Measurements from ENCODE around the gene HMGXB4. TPM values are rescaled to one million over a fixed set of nuclear protein-coding genes. Genes with fewer than 3 reads are reported as not detected.

HMGXB4 gene
- total and polyA plus RNA-seq, 2 of the 8 experiments (the other 6 are each of a cell fraction or from before 2014, with no cell fraction given) = 20.9 to 41.3 TPM

GRCh38 chr22:35220221-35220620, 37.1 kb upstream of the HMGXB4 start:
- no peaks in the 10 kb centered on the region for H3K79me2 ChIP-seq (ENCODE audit: control insufficient read depth in 1 of 2, insufficient read depth in 2 of 2, low read length in 2 of 2)
- no peak overlapping the region for H2AFZ ChIP-seq (ENCODE audit: low read length)
- no peak overlapping the region for H3K18ac ChIP-seq (ENCODE audit: extremely low read depth, low read length)
- CTCF ChIA-PET (ENCODE audit: partially characterized antibody) = interaction anchor here (0.9 to 2.3 kb wide), 6 partner anchors 9 to 197 kb away, joined by 3 to 12 read pairs (median 4); no protein-coding TSS in a partner anchor
- H2BK120ac ChIP-seq (replicated peaks; ENCODE audit: low read depth, low read length) = no peak overlapping the region
- H3K23me2 ChIP-seq (ENCODE audit: low read depth, low read length) = no peaks in the 10 kb centered on the region
- H3K27ac ChIP-seq (ENCODE audit: low read depth, low read length) = no peak overlapping the region
- H2AK5ac ChIP-seq (ENCODE audit: low read depth, low read length) = no peak overlapping the region
- no peak overlapping the region for H3K14ac ChIP-seq (ENCODE audit: insufficient read length)
- no peaks in the 10 kb centered on the region for H4K20me1 ChIP-seq (replicated peaks in 1 of 2; ENCODE audit: control insufficient read depth in 1 of 2, insufficient read depth in 2 of 2, low read length in 2 of 2)
- no peak overlapping the region for H3K4me2 ChIP-seq (ENCODE audit: insufficient read depth in 1 of 2, low read depth in 2 of 2, low read length in 2 of 2)
- H2BK20ac ChIP-seq (ENCODE audit: low read length) = no peak overlapping the region
- no peaks in the 10 kb centered on the region for H3K36me3 ChIP-seq (ENCODE audit: control insufficient read depth in 2 of 4, insufficient read depth in 4 of 4, low read length in 3 of 4)
- no peak overlapping the region for H2BK15ac ChIP-seq (ENCODE audit: low read length)
- H3K23ac ChIP-seq (ENCODE audit: insufficient read length) = no peak overlapping the region
- no peak overlapping the region for H4K91ac ChIP-seq (replicated peaks; ENCODE audit: insufficient read length, low read length)
- H3K27me3 ChIP-seq (replicated peaks in 1 of 4; ENCODE audit: control insufficient read depth in 3 of 4, extremely low read depth in 1 of 4, insufficient read depth in 3 of 4, low read length in 3 of 4) = no peaks in the 10 kb centered on the region; a peak in 1 of 7 replicates
- POLR2A ChIA-PET (ENCODE audit: partially characterized antibody) = interaction anchor here (0.9 kb wide), 1 partner anchor 32 kb away, joined by 3 read pairs; no protein-coding TSS in a partner anchor
- DNase-seq (ENCODE audit: low read depth in 1 of 2, low spot score in 2 of 2) (no peak), FAIRE-seq (no peak)
- no peak overlapping the region for H4K5ac ChIP-seq (ENCODE audit: insufficient read length, low read depth, low read length)
- H3K79me1 ChIP-seq (ENCODE audit: low read depth, low read length) = no peaks in the 10 kb centered on the region
- H3K56ac ChIP-seq (replicated peaks; ENCODE audit: insufficient read length, low read depth, low read length) = no peak overlapping the region
- no peak overlapping the region for H2BK5ac ChIP-seq (ENCODE audit: low read depth, low read length)
- no peaks in the 10 kb centered on the region for H3K9me3 ChIP-seq (ENCODE audit: insufficient read depth in 2 of 2, low read depth in 1 of 2, low read length in 1 of 2)
- WGBS, 2 experiments (ENCODE audit: extremely low coverage in 1 of 2, insufficient coverage in 1 of 2, insufficient read length in 1 of 2, insufficient replicate concordance in 2 of 2, low coverage in 1 of 2, low lambda C conversion rate in 2 of 2, missing lambda C conversion rate in 1 of 2) = 90% methylated on average over 2 of the region's 2 CpGs; no CpG with 5 or more reads in 1 of the 2 experiments
- no peak overlapping the region for H3K4me3 ChIP-seq (ENCODE audit: extremely low read depth in 1 of 4, insufficient read depth in 2 of 4, low read depth in 3 of 4, low read length in 4 of 4)
- H2BK12ac ChIP-seq (ENCODE audit: low read depth, low read length) = no peak overlapping the region
- H3K9ac ChIP-seq (replicated peaks in 1 of 4; ENCODE audit: extremely low read depth in 1 of 4, low read depth in 3 of 4, low read length in 3 of 4) = no peak overlapping the region
- no peaks in the 10 kb centered on the region for H3K4me1 ChIP-seq (replicated peaks in 1 of 4; ENCODE audit: control insufficient read depth in 3 of 4, insufficient read depth in 4 of 4, low read length in 3 of 4)
- H4K8ac ChIP-seq (ENCODE audit: extremely low read depth, insufficient read depth, low read length) = no peak overlapping the region
- H3K4ac ChIP-seq (replicated peaks; ENCODE audit: insufficient read length, low read depth, low read length) = no peak overlapping the region
- TF ChIP-seq NRF1 (IDR thresholded peaks at IDR 0.05; ENCODE audit: low read depth, low read length) = no peak
- TF ChIP-seq SP1 (IDR thresholded peaks at IDR 0.05; ENCODE audit: low read depth, low read length) = no peak
- no peak for TF ChIP-seq BACH1 (IDR thresholded peaks at IDR 0.05; ENCODE audit: low read length)
- TF ChIP-seq RNF2 (IDR thresholded peaks at IDR 0.05; ENCODE audit: borderline replicate concordance, low read depth, low read length, missing control alignments, poor library complexity, severe bottlenecking) = no peak
- no peak for TF ChIP-seq ATF2 (IDR thresholded peaks at IDR 0.05; ENCODE audit: low read length)
- TF ChIP-seq TAF1 (IDR thresholded peaks at IDR 0.05; ENCODE audit: low read depth, low read length) = no peak
- TF ChIP-seq KDM5A (IDR thresholded peaks at IDR 0.05; ENCODE audit: low read length) = no peak
- TF ChIP-seq MAFK (IDR thresholded peaks at IDR 0.05; ENCODE audit: low read depth, low read length) = no peak
- no peak for TF ChIP-seq CHD1 (IDR thresholded peaks at IDR 0.05; ENCODE audit: low read depth, low read length)
- no peak for TF ChIP-seq BCL11A (IDR thresholded peaks at IDR 0.05; ENCODE audit: low read depth in 2 of 2, low read length in 2 of 2)
- no peak for TF ChIP-seq FOSL1 (IDR thresholded peaks at IDR 0.05; ENCODE audit: insufficient read depth, low read depth, low read length)
- TF ChIP-seq POU5F1 (IDR thresholded peaks at IDR 0.05; ENCODE audit: low read depth, low read length) = no peak
- TF ChIP-seq SUZ12 (IDR thresholded peaks at IDR 0.05; ENCODE audit: low read length) = no peak
- TF ChIP-seq SIX5 (IDR thresholded peaks at IDR 0.05; ENCODE audit: low read depth, low read length) = no peak

Measured in H1 (cell line).